ENCODE measurements around the gene XAF1. TPM values are rescaled to one million over a fixed set of nuclear protein-coding genes. Genes with fewer than 3 reads are reported as not detected.

The XAF1 gene
- polyA plus RNA-seq, 1 donor (not counting 4 experiments of a cell fraction or from before 2014, with no cell fraction given): 10.6 TPM

DNA sequence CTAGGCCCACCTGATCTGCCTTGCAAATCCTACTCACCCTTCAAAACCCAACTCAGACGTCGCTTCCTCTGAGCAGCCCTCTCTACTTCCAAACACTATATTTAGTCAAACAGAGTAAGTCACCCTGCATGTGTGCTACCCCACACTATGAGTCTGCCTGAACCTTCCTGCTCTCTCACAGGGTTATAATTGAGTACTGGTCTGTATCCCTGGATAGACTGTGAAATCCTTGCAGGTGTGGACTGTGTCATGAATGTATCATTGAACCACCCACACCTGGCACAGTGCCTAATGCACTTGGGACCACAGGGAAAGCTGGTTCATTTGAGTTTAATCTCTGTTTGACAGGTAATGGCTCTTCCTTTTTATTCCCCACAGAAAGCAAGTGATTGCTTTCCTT lies 23.6 kb downstream of the XAF1 start:
- TF ChIP-seq, protein P1, sequence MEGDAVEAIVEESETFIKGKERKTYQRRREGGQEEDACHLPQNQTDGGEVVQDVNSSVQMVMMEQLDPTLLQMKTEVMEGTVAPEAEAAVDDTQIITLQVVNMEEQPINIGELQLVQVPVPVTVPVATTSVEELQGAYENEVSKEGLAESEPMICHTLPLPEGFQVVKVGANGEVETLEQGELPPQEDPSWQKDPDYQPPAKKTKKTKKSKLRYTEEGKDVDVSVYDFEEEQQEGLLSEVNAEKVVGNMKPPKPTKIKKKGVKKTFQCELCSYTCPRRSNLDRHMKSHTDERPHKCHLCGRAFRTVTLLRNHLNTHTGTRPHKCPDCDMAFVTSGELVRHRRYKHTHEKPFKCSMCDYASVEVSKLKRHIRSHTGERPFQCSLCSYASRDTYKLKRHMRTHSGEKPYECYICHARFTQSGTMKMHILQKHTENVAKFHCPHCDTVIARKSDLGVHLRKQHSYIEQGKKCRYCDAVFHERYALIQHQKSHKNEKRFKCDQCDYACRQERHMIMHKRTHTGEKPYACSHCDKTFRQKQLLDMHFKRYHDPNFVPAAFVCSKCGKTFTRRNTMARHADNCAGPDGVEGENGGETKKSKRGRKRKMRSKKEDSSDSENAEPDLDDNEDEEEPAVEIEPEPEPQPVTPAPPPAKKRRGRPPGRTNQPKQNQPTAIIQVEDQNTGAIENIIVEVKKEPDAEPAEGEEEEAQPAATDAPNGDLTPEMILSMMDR (optimal IDR thresholded peaks at IDR 0.05 in 1 of 3, IDR thresholded peaks at IDR 0.05 in 1 of 3, conservative IDR thresholded peaks at IDR 0.05 in 1 of 3; ENCODE audit: extremely low read depth in 1 of 3, insufficient read depth in 2 of 3, low read length in 3 of 3): no peak
- no peak for TF ChIP-seq EZH2 (IDR thresholded peaks at IDR 0.05; ENCODE audit: low read length)
- Histone ChIP-seq H3K79me2 (ENCODE audit: control insufficient read depth, insufficient read depth, low read length) (no peaks in the 10 kb centered on the region), H3K36me3 (ENCODE audit: control insufficient read depth in 2 of 2, extremely low read depth in 1 of 2, insufficient read depth in 2 of 2, low read length in 2 of 2) (no peaks in the 10 kb centered on the region), H3K27ac (ENCODE audit: control insufficient read depth, insufficient read depth, low read length) (no peak overlapping the region), H3K27me3 (ENCODE audit: control insufficient read depth, extremely low read depth, insufficient read depth, low read length) (peaks cover 14% of the 10 kb centered on the region), H3K9ac (ENCODE audit: control insufficient read depth, extremely low read depth, insufficient read depth, low read length) (no peak overlapping the region), H3K9me1 (ENCODE audit: control insufficient read depth, extremely low read depth, insufficient read depth, low read length) (no peaks in the 10 kb centered on the region), H3K4me1 (ENCODE audit: control insufficient read depth, extremely low read depth, insufficient read depth, low read length) (no peaks in the 10 kb centered on the region), H3K4me2 (ENCODE audit: control insufficient read depth, extremely low read depth, insufficient read depth, low read depth, low read length) (no peak overlapping the region), H4K20me1 (ENCODE audit: control insufficient read depth, extremely low read depth, insufficient read depth, low read length) (no peaks in the 10 kb centered on the region), H2AFZ (ENCODE audit: control insufficient read depth, low read length) (no peak overlapping the region), H3K4me3 (ENCODE audit: control insufficient read depth in 2 of 3, extremely low read depth in 1 of 3, insufficient read depth in 2 of 3, low read depth in 1 of 3, low read length in 3 of 3) (no peak overlapping the region), H3K9me3 (ENCODE audit: control insufficient read depth, low read depth, low read length) (no peaks in the 10 kb centered on the region)
- DNase-seq (ENCODE audit: low read depth, low spot score) (no peak), FAIRE-seq (no peak)
- dilution Hi-C loops (cut with MboI; ENCODE audit: extremely low pct_ligation_motif_present, low sequenced_read_pairs): no loop called here

DNA sequence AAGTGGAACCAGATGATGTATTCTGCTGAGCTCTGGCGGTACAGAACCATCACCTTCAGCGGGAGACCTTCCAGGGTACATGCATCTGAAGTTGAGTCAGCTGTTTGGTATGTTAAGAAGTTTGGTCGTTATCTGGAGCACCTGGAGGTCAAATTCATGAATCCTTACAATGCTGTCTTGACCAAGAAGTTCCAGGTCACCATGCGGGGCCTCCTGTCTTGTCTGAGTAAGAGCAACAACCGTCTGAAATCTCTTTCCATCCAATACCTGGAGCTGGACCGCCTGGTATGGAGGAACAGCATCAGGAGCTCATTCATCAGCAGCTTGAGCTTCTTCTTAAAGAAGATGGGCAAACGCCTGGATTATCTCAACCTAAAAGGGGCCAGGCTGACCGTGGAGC lies 24.2 kb downstream of the XAF1 start:
- FAIRE-seq (no peak), DNase-seq (ENCODE audit: low read depth, low spot score) (no peak)
- Histone ChIP-seq H3K27ac (ENCODE audit: control insufficient read depth, insufficient read depth, low read length) (no peak overlapping the region), H3K9me1 (ENCODE audit: control insufficient read depth, extremely low read depth, insufficient read depth, low read length) (no peaks in the 10 kb centered on the region), H3K4me1 (ENCODE audit: control insufficient read depth, extremely low read depth, insufficient read depth, low read length) (no peaks in the 10 kb centered on the region), H3K9ac (ENCODE audit: control insufficient read depth, extremely low read depth, insufficient read depth, low read length) (no peak overlapping the region), H3K9me3 (ENCODE audit: control insufficient read depth, low read depth, low read length) (no peaks in the 10 kb centered on the region), H3K27me3 (ENCODE audit: control insufficient read depth, extremely low read depth, insufficient read depth, low read length) (peaks cover 14% of the 10 kb centered on the region), H2AFZ (ENCODE audit: control insufficient read depth, low read length) (no peak overlapping the region), H3K4me3 (ENCODE audit: control insufficient read depth in 2 of 3, extremely low read depth in 1 of 3, insufficient read depth in 2 of 3, low read depth in 1 of 3, low read length in 3 of 3) (no peak overlapping the region), H3K36me3 (ENCODE audit: control insufficient read depth in 2 of 2, extremely low read depth in 1 of 2, insufficient read depth in 2 of 2, low read length in 2 of 2) (no peaks in the 10 kb centered on the region), H4K20me1 (ENCODE audit: control insufficient read depth, extremely low read depth, insufficient read depth, low read length) (no peaks in the 10 kb centered on the region), H3K79me2 (ENCODE audit: control insufficient read depth, insufficient read depth, low read length) (no peaks in the 10 kb centered on the region), H3K4me2 (ENCODE audit: control insufficient read depth, extremely low read depth, insufficient read depth, low read depth, low read length) (no peak overlapping the region)
- dilution Hi-C loops (cut with MboI; ENCODE audit: extremely low pct_ligation_motif_present, low sequenced_read_pairs): no loop called here
- TF ChIP-seq, protein P1 (optimal IDR thresholded peaks at IDR 0.05 in 1 of 3, IDR thresholded peaks at IDR 0.05 in 1 of 3, conservative IDR thresholded peaks at IDR 0.05 in 1 of 3; ENCODE audit: extremely low read depth in 1 of 3, insufficient read depth in 2 of 3, low read length in 3 of 3): no peak
- TF ChIP-seq EZH2 (IDR thresholded peaks at IDR 0.05; ENCODE audit: low read length): no peak

Measured in keratinocyte (primary cell).